ENCODE results near the gene NECAB3.

NECAB3 gene

GRCh38 chr20:33667245-33667675 lies 7.0 kb downstream of the NECAB3 start:
- no peak for FAIRE-seq
- DNase-seq (ENCODE audit: insufficient read length, low spot score): no peak
- no peak for TF ChIP-seq CTCF (IDR thresholded peaks at IDR 0.05; ENCODE audit: insufficient read depth, missing control alignments)

- TF ChIP-seq CTCF (IDR thresholded peaks at IDR 0.05; ENCODE audit: insufficient read depth, missing control alignments): no peak
- FAIRE-seq: no peak
- no peak for DNase-seq (ENCODE audit: insufficient read length, low spot score)
These were observed 7.7 kb downstream of the NECAB3 start, which contains the start of gene ACTL10 for GRCh38 chr20:33666293-33667244. ACTL10 (plus strand) TSS chr20:33666943; CDS start chr20:33667498, 555 bp downstream.

- FAIRE-seq (no peak), DNase-seq (ENCODE audit: insufficient read length, low spot score) (no peak)
- no peak for TF ChIP-seq CTCF (IDR thresholded peaks at IDR 0.05; ENCODE audit: insufficient read depth, missing control alignments)
These were observed 9.5 kb downstream of the NECAB3 start for GRCh38 chr20:33664762-33665144.

- FAIRE-seq (no peak), DNase-seq (ENCODE audit: insufficient read length, low spot score) (no peak)
- TF ChIP-seq CTCF (IDR thresholded peaks at IDR 0.05; ENCODE audit: insufficient read depth, missing control alignments): no peak
These were observed 10.0 kb downstream of the NECAB3 start for GRCh38 chr20:33664085-33664761.

GRCh38 chr20:33663161-33664084 lies 10.8 kb downstream of the NECAB3 start:
- TF ChIP-seq CTCF (IDR thresholded peaks at IDR 0.05; ENCODE audit: insufficient read depth, missing control alignments): no peak
- DNase-seq (ENCODE audit: insufficient read length, low spot score) (peak; percentile 92), FAIRE-seq (no peak)

- DNase-seq (ENCODE audit: insufficient read length, low spot score) (no peak), FAIRE-seq (no peak)
- TF ChIP-seq CTCF (IDR thresholded peaks at IDR 0.05; ENCODE audit: insufficient read depth, missing control alignments): no peak
These were observed 12.1 kb downstream of the NECAB3 start, which contains the start of gene C20orf144 for GRCh38 chr20:33662172-33662571. C20orf144 (plus strand) TSS chr20:33662327; CDS start chr20:33662346, 19 bp downstream.

Measured in D721Med (cell line).